ACHN (cell line): Measurements from ENCODE around the gene RAD51B.
"Not testable (repeated sequence)": the region's sequence is repeated elsewhere in the genome, so short reads cannot be mapped to it uniquely, and the experiment has no call there.

ENCODE experiments used
- DNase-seq: peaks from one replicate; pipeline ENCODE4 v3.0.0-alpha.2; 2015
- in situ Hi-C: cut with HindIII; loops from 2 replicates; pipeline ENCODE4 v1.10.0; 2017; ENCODE audit warnings: low sequenced_read_pairs, low pct_ligation_motif_present, low pct_unique_long_range_greater_than_20kb

RAD51B gene

DNA sequence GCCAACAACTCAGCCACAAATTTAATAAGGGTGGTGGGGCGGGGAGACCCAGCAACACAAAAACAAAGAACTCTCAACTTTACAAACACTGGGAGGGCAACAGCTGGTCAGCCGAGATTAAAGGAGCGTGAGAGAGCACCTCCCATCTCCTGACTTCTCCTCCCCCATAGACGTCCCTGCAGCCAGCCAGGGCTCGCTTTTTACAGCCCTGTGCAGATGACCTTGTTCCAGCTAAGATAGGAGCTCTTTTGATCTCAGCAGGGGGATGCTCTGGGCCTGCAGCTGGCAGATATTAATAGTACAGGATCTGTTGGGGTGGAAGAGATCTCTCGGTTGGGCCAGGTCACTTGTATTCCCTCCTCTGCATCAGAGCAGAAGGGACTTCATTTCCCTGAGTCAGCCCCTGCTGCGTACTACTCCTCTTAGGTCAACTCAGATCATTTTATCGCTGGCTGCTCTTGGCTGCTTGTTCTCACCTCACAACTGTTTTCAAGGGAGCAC is 475.8 kb downstream of the RAD51B start:
- in situ Hi-C loops: no loop called here
- DNase-seq: no peak

DNA sequence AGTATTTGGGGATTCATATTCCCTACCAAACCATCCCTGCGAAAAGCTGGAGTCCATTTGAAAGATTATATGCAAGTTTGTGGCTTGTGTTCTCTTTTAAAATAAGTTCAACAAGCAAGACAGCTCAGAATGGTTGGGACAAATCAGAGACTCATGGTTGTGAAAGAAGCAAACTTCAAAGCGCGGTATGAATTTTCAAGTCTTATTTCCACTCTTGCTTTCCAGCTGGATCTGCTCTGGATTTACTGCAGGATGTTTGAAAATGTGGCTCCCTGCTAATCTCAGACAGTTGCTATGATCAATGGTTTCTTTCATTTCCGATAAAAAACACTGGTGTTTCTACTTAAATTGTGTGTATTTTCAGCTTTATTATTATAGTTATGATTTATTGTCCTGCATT is 477.5 kb downstream of the RAD51B start:
- no peak for DNase-seq
- in situ Hi-C loops: no loop called here

DNA sequence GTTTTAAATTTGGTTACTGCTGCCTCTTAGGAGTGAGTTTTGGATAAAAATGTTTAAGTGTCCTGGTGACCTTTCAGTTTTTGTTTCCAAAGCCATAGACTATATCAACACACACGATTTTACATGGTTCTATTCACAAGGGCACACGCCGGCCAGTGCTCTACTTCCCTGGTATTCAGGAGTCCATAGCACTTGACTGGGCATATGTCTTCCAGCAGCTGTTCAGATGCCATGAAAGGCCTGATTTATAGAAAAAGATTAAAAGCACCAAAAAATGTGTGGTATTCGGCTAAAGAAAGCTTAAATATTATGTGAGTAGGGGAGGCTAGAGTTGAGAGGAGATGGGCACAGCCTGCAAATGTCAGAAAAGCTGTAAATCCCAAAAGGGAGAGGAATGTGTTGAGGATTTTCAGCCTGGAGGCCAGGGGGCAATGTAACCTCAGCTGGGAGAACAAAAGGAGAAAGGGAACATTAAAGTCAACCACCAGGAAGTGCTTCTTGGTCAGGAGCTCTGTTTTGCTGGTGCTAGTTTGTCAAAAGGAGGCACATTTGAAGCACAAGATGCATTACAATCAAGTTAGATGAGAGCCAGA is 478.4 kb downstream of the RAD51B start:
- in situ Hi-C loops: no loop called here

DNA sequence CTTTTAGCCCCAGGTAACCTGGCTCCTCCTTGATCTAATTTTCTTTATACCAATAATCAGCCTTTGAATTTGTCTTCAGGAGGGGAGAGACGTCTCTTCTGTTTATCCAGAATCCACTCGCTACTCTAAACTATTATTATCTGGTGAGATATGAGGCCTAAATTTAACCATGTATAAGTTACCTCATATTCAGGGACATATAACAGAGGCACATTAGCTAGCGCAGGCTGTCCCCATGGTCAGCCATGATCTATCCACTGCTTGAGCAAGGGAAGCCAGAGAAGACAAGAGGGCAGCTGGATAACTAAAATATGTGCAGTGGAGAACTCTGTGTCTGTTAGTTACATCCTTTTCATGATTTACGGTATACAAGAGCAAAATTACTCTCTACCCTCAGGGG is 481.0 kb downstream of the RAD51B start:
- no peak for DNase-seq
- in situ Hi-C loops: no loop called here

More for the DNA sequence above, 478.4 kb downstream of the RAD51B start:
- DNase-seq: no peak

DNA sequence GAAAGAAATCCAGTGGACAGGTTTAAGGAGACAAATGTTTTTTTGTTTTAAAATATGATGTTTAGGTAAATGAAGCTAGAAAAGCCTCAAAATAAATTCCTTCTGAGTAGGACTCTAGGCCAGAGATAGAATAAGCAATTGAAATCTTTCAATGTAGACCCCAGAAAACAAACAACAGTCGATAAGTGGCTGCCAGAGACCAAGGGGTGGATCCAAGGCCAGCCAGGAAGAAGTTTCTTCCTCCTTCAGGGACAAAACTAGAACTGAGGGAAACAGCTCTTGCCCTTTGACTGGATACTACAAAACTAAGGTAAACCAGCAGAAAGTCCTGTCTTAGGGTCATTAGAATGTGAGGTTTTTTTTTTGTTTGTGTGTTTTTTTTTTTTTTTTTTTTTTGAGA is 481.6 kb downstream of the RAD51B start:
- DNase-seq: no peak
- in situ Hi-C loops: no loop called here

DNA sequence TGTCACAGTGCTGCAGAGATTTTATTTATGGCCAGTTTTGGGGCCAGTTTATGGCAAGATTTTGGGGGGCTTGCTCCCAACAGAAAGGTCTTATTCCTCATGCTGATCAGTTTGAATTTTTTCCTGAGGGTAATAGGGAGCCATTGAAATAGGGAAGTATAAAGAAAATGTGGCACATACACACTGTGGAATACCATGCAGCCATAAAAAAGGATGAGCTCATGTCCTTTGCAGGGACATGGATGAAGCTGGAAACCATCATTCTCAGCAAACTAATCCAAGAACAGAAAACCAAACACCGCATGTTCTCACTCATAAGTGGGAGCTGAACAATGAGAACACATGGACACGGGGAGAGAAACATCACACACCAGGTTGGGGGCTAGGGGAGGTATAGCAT is 483.4 kb downstream of the RAD51B start:
- in situ Hi-C loops, DNase-seq: not testable (repeated sequence)

DNA sequence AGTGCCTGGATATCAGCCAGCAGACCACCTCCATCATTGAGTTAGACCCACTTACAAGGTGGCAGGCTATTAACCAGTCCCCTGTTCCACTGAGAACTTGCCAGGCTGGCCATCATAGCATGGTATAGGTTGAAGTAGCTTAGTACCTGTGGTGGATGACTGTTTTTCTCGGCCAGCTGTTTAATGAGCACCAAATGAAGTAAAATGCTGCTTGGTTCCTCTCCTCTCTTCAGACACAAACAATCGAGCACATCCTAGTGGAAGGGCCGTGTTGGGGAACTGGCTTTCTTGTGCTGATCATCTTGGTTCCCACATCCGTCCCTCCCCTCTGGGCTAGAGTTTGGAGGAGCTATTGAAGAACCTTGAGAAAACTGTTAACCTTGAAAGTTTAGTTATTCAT is 486.2 kb downstream of the RAD51B start:
- DNase-seq: no peak
- in situ Hi-C loops: no loop called here

DNA sequence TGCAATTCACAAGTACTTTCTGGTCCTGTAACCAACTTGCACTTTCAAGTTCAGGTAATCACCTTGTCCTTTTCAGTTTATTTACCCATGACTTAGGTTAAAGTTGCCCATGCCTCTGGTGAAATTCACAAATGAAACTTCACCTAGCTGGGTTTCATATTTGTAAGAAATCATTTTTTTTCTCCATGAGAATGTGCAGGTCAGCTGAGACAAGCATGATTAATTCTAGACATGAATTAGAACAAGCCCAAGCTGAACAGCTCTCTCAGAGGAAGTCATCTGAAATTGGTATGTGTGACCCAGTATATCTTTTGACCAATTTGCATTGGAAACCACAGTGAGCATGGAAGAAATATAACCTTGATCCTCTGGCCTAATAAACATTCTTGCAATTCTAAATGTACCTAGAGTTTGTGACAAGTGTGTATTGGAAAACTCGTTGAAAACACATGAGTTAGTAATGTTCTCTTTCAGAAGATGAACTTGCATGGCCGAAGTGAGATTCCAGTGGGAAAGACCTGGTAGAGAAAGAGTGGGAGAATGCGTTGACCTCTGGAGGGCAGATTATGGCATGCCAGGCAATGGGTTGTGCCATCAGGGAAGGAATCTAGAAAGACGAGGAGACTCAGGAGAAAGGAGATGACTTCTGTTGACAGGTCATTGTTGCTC is 486.8 kb downstream of the RAD51B start:
- DNase-seq: no peak
- in situ Hi-C loops: no loop called here

DNA sequence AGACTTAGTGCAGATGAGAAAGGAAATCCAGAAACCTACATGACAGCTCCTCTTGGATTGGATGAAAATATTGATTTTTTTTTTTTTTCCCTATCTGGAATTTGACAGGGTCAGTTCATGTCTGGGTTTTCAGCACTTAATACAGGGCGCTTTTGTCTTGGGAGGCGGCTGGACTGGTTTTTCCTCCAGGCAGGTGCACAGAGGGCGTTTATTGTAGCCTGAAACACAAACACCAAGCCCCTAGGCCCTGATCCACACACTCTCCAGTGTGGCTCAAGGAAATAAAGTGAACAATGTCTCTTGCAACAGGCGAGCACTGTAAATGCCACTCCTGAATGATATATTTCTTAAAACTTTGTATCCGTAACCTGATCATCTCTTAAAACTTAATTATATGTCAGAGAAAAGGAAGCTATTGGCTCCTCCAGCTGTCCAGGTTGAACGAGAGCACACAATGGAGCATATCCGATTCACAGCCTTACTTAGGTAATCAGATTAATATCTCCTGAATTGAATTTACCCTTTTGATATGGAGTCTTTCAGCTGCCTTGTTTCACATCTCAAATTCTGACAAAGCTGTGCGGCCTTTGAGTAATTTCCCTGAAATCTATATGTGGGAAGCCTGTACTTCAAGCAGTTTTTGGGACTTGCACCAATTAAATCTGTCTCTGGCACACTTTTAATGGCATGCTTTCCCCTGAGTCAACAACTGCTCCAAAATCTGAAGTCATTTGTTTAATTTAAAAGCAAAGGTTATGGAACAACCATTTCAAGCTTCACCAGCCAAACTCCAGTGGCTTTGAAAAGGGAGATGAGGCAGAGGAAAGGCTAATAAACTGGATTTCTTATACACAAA is 487.6 kb downstream of the RAD51B start:
- no peak for DNase-seq
- in situ Hi-C loops: no loop called here

DNA sequence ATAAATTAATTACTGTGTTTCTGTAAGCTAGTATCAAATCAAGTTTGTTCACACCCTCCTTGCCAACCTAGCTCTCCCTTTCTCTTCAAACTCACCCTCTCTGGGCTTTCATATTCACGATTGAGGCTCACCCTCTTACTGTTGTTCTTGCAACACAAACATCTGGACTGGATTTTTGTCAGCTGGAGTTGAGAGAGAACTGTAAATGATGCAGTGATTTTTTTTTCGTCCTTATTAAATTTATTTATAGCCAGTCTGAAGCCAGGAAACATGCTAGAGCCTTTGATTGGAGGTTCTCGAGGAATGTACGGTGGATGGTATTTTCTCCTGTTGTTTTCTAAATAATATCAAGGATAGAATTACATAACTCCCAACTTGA is 488.2 kb downstream of the RAD51B start:
- in situ Hi-C loops: no loop called here
- no peak for DNase-seq

DNA sequence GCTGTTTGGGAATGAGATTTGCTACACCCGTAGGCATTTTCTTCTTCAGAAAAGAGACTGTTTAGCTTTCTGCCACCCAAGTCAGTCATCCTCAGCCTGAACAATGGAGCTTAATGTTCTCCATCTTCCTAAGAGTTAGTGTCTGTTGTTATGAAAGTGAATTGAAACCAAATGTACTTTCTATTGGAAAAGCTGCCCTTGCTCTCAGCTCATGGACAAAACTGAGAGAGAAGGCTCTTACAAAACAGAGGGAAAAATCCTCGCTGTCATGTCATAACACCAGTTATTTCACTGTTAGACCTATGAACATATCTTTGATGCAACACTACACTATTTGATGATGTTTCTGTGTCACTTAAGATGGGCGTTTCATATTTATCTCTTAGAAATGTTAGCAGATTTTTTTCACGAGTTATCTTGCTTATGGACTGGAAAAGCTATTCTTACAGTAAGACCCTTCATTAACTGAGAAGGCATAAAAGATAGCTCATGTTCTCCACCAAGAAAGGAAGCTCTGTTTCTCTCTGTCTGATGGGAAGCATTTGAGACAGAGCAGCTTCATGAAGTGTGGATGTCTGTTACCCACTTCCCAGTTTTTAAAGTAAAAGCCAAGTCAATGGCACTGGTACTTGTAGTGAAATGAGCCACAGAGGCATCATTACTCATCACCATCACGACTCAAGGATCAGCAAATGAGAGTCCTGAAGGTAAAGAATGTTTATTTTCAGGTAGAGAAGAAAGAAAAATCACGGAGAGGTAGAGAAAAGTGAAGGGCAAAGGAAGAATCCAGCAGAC is 489.3 kb downstream of the RAD51B start:
- in situ Hi-C loops: no loop called here

DNA sequence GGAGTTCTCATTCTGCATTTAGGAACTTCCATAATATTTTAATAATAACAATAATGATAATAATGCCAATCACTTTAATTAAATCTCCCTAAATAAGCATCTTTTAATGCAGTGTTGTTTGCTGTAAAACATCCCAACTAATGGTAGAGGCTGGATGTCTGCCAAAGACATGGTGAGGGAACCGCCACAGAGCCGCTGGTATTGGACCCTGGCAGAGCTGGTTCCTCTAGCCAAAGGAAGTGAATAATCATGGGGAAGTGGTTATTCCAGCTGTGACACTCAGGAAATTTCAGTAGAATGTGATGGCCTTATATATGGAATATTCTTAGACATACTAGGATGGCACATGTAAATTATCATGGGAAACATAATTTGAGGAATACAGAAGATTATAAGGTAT is 490.0 kb downstream of the RAD51B start:
- DNase-seq: no peak
- in situ Hi-C loops: no loop called here

More for the DNA sequence above, 489.3 kb downstream of the RAD51B start:
- no peak for DNase-seq

DNA sequence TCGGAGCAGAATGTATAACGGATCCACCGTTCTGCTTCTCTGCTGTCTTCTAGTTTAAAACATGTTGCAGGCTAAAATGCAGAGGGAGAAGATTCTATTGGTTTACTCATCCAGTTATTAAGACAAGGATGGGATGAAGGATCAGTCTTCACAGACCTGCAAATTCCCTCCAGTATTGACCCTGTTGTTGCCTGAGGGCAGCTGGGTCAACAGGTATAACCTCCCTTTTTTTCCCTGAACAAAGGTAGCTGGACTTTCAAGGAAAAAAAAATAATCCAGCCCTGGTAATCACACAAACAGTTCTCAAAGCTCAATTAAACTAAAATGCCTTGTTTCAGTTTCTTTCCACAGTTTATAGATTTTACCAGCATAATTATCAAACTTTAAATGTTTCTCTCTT is 492.7 kb downstream of the RAD51B start:
- in situ Hi-C loops: no loop called here
- no peak for DNase-seq

DNA sequence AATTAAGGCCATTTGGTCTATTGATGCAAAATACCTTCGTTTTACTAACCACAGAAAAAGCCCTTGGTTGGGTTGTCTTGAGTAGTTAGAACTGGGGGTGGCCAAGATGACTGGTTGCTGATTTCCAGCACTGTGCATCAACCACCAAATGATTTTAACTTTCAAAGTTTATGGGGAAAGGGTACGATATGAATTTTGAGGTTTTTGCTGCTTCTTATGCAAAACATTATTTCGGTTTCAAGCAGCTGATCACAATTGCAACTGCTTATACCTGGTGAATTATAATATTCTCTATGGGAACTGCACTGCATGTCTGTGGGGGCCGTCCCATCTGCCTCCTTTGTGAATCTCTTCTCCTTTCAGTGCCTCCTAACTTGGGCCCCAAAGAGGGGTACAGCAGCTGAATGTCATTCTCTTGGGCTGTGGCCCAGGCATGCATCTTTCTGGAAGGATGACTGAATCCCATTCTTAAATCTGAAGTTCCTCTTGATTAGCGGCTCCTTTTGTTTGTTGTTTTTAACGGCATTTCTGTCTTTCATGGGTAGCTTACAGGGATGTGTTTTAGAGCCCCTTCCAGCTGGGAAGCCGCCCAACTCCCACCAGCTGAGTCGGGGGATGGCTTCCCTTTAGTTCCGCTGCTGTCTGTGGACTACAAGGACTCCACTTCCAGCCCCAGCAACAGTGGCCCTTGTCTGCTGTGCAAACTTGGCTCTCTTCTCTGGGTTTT is 493.5 kb downstream of the RAD51B start:
- in situ Hi-C loops: no loop called here
- DNase-seq: no peak

DNA sequence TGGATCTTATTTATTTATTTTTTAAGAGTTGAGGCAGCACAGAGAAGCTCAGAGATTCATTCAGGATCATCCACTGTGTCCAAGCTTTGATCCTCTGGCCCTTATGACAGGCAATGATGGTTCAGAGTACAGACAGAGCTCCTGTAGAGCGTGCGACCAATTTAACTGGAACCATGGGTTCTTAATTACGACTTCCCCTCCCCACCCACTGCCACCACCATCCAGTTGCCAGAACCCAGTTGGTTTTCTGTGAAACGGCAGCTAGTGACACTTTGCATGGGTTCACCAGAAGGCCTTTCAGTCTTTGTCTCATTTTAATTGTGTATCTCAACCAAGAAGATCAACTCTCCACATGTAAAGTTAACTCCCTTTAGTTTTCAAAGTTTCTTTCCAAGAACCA is 495.1 kb downstream of the RAD51B start:
- in situ Hi-C loops: no loop called here
- DNase-seq: no peak

DNA sequence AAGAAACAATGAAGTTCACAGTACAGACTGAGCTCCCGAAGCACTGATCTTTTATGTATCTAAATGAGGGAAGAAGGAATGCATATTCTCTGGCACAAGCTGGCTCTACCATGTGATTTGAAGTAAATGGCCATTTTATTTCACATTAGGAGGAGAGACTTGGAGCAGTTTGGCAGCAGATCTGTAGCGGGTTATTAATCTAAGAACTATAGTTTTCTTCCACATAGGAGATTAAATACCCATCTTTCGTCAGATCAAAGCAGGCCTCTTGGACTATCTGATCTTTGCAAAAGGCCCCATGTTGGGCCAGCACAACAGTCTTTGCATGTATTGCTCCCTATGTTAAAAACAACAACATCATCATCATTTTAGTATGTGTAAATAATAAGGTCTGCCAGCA is 495.5 kb downstream of the RAD51B start:
- in situ Hi-C loops: no loop called here
- DNase-seq: no peak

DNA sequence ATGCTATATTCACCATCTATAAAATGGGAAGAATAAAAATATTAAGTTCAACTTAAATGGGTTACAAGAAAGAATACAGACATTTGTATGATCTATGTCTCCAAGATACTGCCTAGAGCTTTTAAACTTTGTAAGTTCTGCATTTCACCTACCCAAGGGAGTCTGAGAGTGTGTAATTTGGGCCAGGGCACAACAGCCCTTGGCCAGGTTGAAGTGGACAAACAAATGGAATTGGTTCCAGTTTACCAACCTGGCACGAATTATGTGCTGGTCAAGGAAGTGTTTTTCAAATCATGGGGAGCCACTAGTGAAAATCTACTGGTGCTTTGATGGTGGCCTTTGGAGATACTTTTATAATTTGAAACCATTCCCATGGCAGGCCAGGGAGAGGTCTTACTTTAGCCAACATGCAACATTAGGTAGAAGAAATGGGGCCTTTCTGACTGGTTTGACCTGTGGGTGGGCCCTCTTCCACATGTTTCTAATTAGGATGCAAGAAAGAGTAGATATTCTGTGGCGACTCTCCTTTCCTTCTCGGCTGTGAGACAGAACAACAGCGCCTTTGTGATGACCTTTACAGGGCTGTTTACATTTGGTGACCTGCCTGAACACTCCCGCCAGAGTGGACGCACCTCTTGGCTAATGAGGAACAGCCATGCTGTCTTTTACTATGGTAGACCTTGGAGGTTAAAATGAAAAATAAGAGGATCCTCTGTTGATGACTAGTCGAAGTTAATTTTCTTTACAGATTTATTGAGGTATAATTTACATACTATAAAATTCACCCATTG is 496.7 kb downstream of the RAD51B start:
- in situ Hi-C loops: no loop called here
- no peak for DNase-seq

DNA sequence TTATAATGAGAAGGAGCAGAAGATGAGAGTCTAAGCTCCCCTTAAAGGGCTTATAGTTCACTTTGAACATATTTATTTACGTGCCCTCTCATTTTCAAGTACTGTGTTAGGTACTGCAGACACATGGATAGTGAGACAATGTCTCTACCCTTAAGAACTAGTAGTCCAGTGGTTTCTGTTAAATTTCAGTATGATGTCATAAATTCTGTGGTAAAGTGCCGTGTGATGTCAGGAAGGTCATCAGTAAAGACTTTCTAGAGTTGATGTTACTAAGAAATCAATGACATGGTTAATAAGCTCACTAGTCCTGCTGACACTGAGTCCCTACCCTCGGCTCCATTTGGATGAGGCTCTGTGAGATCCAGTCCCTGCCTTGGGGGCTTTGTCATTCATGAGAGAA is 497.7 kb downstream of the RAD51B start:
- in situ Hi-C loops: no loop called here
- DNase-seq: no peak
